Naive thymus-derived CD8-positive, alpha-beta T cell (primary cell): Measurements from ENCODE around the gene GGACT. TPM values are rescaled to one million over a fixed set of nuclear protein-coding genes. Genes with fewer than 3 reads are reported as not detected.

ENCODE experiments used
- ATAC-seq, 2 donors: fragments of 150-1000 bp; cut with Tn5 transposase in 1 of 2; sonication (Bioruptor Pico), chemical (Tn5 transposase) in 1 of 2; 1 replicate in 1 of 2; 2 replicates in 1 of 2; pipeline ENCODE4 v1.10.0; 2021; ENCODE audit warnings: mild to moderate bottlenecking in 2 of 2, moderate library complexity in 2 of 2
- POLR2A ChIA-PET: fragments of 350-600 bp; sonication (Branson Sonifier 250); formaldehyde crosslinking; loops from one replicate; lab custom pipeline; 2021; ENCODE audit warnings: antibody characterized with exemption; lab: Charles Lee
- DNase-seq, 10 donors: peaks; one replicate each; pipeline versions ENCODE4 v3.0.0 to v3.0.0-alpha.2; 2020 to 2022
- H3K27ac Mint-ChIP-seq, 10 donors: one replicate each; pipeline ENCODE4 v1.8.0; 2020 to 2022; ENCODE audit warnings: mild to moderate bottlenecking in 10 of 10, mixed read lengths in 10 of 10, moderate library complexity in 4 of 10, inconsistent platforms in 1 of 10
- H3K27me3 Mint-ChIP-seq, 5 donors: one replicate each; pipeline ENCODE4 v1.8.0; 2021 to 2022; ENCODE audit warnings: mixed read lengths in 5 of 5
- H3K36me3 Mint-ChIP-seq, 3 donors: one replicate each; pipeline ENCODE4 v1.8.0; 2020 to 2022; ENCODE audit warnings: mixed read lengths in 3 of 3, mild to moderate bottlenecking in 2 of 3, inconsistent platforms in 1 of 3
- H3K4me1 Mint-ChIP-seq, 4 donors: one replicate each; pipeline ENCODE4 v1.8.0; 2021 to 2022; ENCODE audit warnings: mixed read lengths in 4 of 4
- H3K4me3 Mint-ChIP-seq, 10 donors: one replicate each; pipeline ENCODE4 v1.8.0; 2020 to 2022; ENCODE audit warnings: mild to moderate bottlenecking in 10 of 10, mixed read lengths in 10 of 10, moderate library complexity in 6 of 10, inconsistent platforms in 1 of 10
- H3K9me3 Mint-ChIP-seq, 9 donors: one replicate each; pipeline ENCODE4 v1.8.0; 2020 to 2022; ENCODE audit warnings: mixed read lengths in 9 of 9, mild to moderate bottlenecking in 3 of 9, inconsistent platforms in 1 of 9, moderate library complexity in 1 of 9
- polyA plus RNA-seq, 3 donors: library from polyadenylated mRNA; unstranded; fragments of 300-500 nt; fragmentation: Illumina TruSeq; gene quantifications; one replicate each; pipeline ENCODE4 v1.2.3, GENCODE V29; 2021
- total RNA-seq, 8 experiments: library from RNA in 2 of 8; stranded (reverse) in 2 of 8; gene quantifications; one replicate each; pipeline ENCODE4 v1.2.3 and lab custom pipeline; 2021 to 2026

GGACT gene
- total and polyA plus RNA-seq, 5 experiments from 2014 or later, result 3.5 to 10.4 (median 5.3) TPM

GRCh38 chr13:100543872-100544602 lies 44.6 kb downstream of the GGACT start:
- Mint-ChIP-seq H3K27ac (peak overlapping the region in 2 of 10 donors; percentile 10 to 22), H3K9me3 (no peaks in the 10 kb centered on the region), H3K4me3 (no peak overlapping the region), H3K36me3 (peaks cover 0 to 4% (median 0%) of the 10 kb centered on the region in 3 donors), H3K27me3 (no peaks in the 10 kb centered on the region), H3K4me1 (peaks cover 0 to 21% (median 9%) of the 10 kb centered on the region in 4 donors)
- ATAC-seq (no peak), DNase-seq (no peak)
- POLR2A ChIA-PET, result no interaction called here

GRCh38 chr13:100542826-100543156 lies 45.8 kb downstream of the GGACT start:
- POLR2A ChIA-PET, result interaction anchor here (1.0 kb wide), 1 partner anchor 887 kb away, joined by 4 read pairs; no protein-coding TSS in a partner anchor
- H3K4me3 Mint-ChIP-seq, result peak overlapping the region in 5 of 10 donors; percentile 20 to 78 (median 45)
- DNase-seq (peak in 4 of 10 donors; percentile 14 to 50 (median 41)), ATAC-seq (peak; percentile 67 to 69)
- H3K4me1 Mint-ChIP-seq, result peaks cover 0 to 30% (median 15%) of the 10 kb centered on the region in 4 donors
- H3K27me3 Mint-ChIP-seq, result no peaks in the 10 kb centered on the region
- H3K27ac Mint-ChIP-seq, result peak overlapping the region in 3 of 10 donors; percentile 38 to 80 (median 56)
- H3K36me3 Mint-ChIP-seq, result peaks cover 0 to 4% (median 0%) of the 10 kb centered on the region in 3 donors
- no peaks in the 10 kb centered on the region for H3K9me3 Mint-ChIP-seq

GRCh38 chr13:100541897-100542825 lies 46.4 kb downstream of the GGACT start:
- H3K4me3 Mint-ChIP-seq, result peak overlapping the region in 5 of 10 donors; percentile 20 to 78 (median 45)
- peaks cover 0 to 4% (median under 1%) of the 10 kb centered on the region in 3 donors for H3K36me3 Mint-ChIP-seq
- DNase-seq, result no peak
- peak overlapping the region in 3 of 10 donors; percentile 27 to 80 (median 38) for H3K27ac Mint-ChIP-seq
- H3K4me1 Mint-ChIP-seq, result peaks cover 6 to 37% (median 19%) of the 10 kb centered on the region in 4 donors
- POLR2A ChIA-PET, result interaction anchor here (1.0 kb wide), 1 partner anchor 886 kb away, joined by 4 read pairs; no protein-coding TSS in a partner anchor
- H3K9me3 Mint-ChIP-seq, result no peaks in the 10 kb centered on the region
- no peaks in the 10 kb centered on the region for H3K27me3 Mint-ChIP-seq
- ATAC-seq, result no peak

- DNase-seq, result no peak
- peaks cover 7 to 41% (median 20%) of the 10 kb centered on the region in 4 donors for H3K4me1 Mint-ChIP-seq
- POLR2A ChIA-PET, result no interaction called here
- no peaks in the 10 kb centered on the region for H3K9me3 Mint-ChIP-seq
- no peak overlapping the region for H3K4me3 Mint-ChIP-seq
- H3K36me3 Mint-ChIP-seq, result peaks cover 0 to 4% (median 1%) of the 10 kb centered on the region in 3 donors
- H3K27me3 Mint-ChIP-seq, result no peaks in the 10 kb centered on the region
- peak overlapping the region in 2 of 10 donors; percentile 13 to 15 for H3K27ac Mint-ChIP-seq
- ATAC-seq, result no peak
These were observed 48.0 kb downstream of the GGACT start for GRCh38 chr13:100540621-100541020.

GRCh38 chr13:100537951-100538462 lies 50.6 kb downstream of the GGACT start:
- DNase-seq (no peak), ATAC-seq (no peak)
- Mint-ChIP-seq H3K27me3 (no peaks in the 10 kb centered on the region), H3K27ac (peak overlapping the region in 3 of 10 donors; percentile 18 to 76 (median 40)), H3K4me3 (peak overlapping the region in 5 of 10 donors; percentile 3 to 72 (median 48)), H3K36me3 (peaks cover 0 to 11% (median 1%) of the 10 kb centered on the region in 3 donors), H3K9me3 (no peaks in the 10 kb centered on the region), H3K4me1 (peaks cover 6 to 41% (median 23%) of the 10 kb centered on the region in 4 donors)
- POLR2A ChIA-PET, result no interaction called here

- ATAC-seq (no peak), DNase-seq (no peak)
- POLR2A ChIA-PET, result no interaction called here
- no peaks in the 10 kb centered on the region for H3K27me3 Mint-ChIP-seq
- peaks cover 0 to 11% (median 1%) of the 10 kb centered on the region in 3 donors for H3K36me3 Mint-ChIP-seq
- no peaks in the 10 kb centered on the region for H3K9me3 Mint-ChIP-seq
- peaks cover under 1 to 37% (median 21%) of the 10 kb centered on the region in 4 donors for H3K4me1 Mint-ChIP-seq
- H3K4me3 Mint-ChIP-seq, result peak overlapping the region in 5 of 10 donors; percentile 9 to 72 (median 54)
- H3K27ac Mint-ChIP-seq, result peak overlapping the region in 7 of 10 donors; percentile 40 to 81 (median 76)
These were observed 51.1 kb downstream of the GGACT start for GRCh38 chr13:100537486-100537885.

GRCh38 chr13:100536643-100537180 lies 51.9 kb downstream of the GGACT start:
- peak overlapping the region in 2 of 10 donors; percentile 60 to 72 for H3K4me3 Mint-ChIP-seq
- peaks cover 0 to 32% (median 19%) of the 10 kb centered on the region in 4 donors for H3K4me1 Mint-ChIP-seq
- POLR2A ChIA-PET, result no interaction called here
- DNase-seq, result no peak
- H3K27ac Mint-ChIP-seq, result peak overlapping the region in 4 of 10 donors; percentile 0 to 85 (median 77)
- ATAC-seq, result no peak
- H3K36me3 Mint-ChIP-seq, result peaks cover 0 to 11% (median 2%) of the 10 kb centered on the region in 3 donors
- no peaks in the 10 kb centered on the region for H3K27me3 Mint-ChIP-seq
- peaks cover 0 to 1% (median 0%) of the 10 kb centered on the region in 9 donors for H3K9me3 Mint-ChIP-seq

GRCh38 chr13:100535426-100536135 lies 53.0 kb downstream of the GGACT start:
- ATAC-seq (no peak), DNase-seq (no peak)
- peak overlapping the region in 2 of 10 donors; percentile 5 to 52 for H3K27ac Mint-ChIP-seq
- H3K9me3 Mint-ChIP-seq, result peaks cover 0 to 4% (median 0%) of the 10 kb centered on the region in 9 donors
- H3K4me1 Mint-ChIP-seq, result peaks cover 0 to 30% (median 19%) of the 10 kb centered on the region in 4 donors
- H3K4me3 Mint-ChIP-seq, result no peak overlapping the region
- peaks cover 0 to 15% (median 4%) of the 10 kb centered on the region in 3 donors for H3K36me3 Mint-ChIP-seq
- POLR2A ChIA-PET, result no interaction called here
- H3K27me3 Mint-ChIP-seq, result no peaks in the 10 kb centered on the region

GRCh38 chr13:100534911-100535310 lies 53.7 kb downstream of the GGACT start:
- DNase-seq (no peak), ATAC-seq (no peak)
- Mint-ChIP-seq H3K9me3 (peaks cover 0 to 4% (median 0%) of the 10 kb centered on the region in 9 donors), H3K27ac (peak overlapping the region in 1 of 10 donors; percentile 52), H3K4me1 (peaks cover 0 to 28% (median 19%) of the 10 kb centered on the region in 4 donors), H3K27me3 (no peaks in the 10 kb centered on the region), H3K4me3 (no peak overlapping the region), H3K36me3 (peaks cover 0 to 11% (median 4%) of the 10 kb centered on the region in 3 donors)
- POLR2A ChIA-PET, result no interaction called here

GRCh38 chr13:100534147-100534843 lies 54.3 kb downstream of the GGACT start:
- POLR2A ChIA-PET, result no interaction called here
- Mint-ChIP-seq H3K27me3 (no peaks in the 10 kb centered on the region), H3K4me3 (no peak overlapping the region), H3K9me3 (peaks cover 0 to 4% (median 0%) of the 10 kb centered on the region in 9 donors), H3K4me1 (peaks cover 0 to 25% (median 18%) of the 10 kb centered on the region in 4 donors), H3K27ac (peak overlapping the region in 1 of 10 donors; percentile 48), H3K36me3 (peaks cover 0 to 14% (median 4%) of the 10 kb centered on the region in 3 donors)
- ATAC-seq (no peak), DNase-seq (no peak)

- H3K36me3 Mint-ChIP-seq, result peaks cover 0 to 20% (median 4%) of the 10 kb centered on the region in 3 donors
- H3K27ac Mint-ChIP-seq, result no peak overlapping the region
- H3K4me1 Mint-ChIP-seq, result peaks cover 0 to 19% (median 15%) of the 10 kb centered on the region in 4 donors
- no peak for DNase-seq
- H3K4me3 Mint-ChIP-seq, result no peak overlapping the region
- POLR2A ChIA-PET, result no interaction called here
- H3K9me3 Mint-ChIP-seq, result peaks cover 0 to 4% (median 0%) of the 10 kb centered on the region in 9 donors
- H3K27me3 Mint-ChIP-seq, result no peaks in the 10 kb centered on the region
- ATAC-seq, result no peak
These were observed 55.0 kb downstream of the GGACT start for GRCh38 chr13:100533588-100534041.
